ENCODE results near the gene PLLP.

DNA sequence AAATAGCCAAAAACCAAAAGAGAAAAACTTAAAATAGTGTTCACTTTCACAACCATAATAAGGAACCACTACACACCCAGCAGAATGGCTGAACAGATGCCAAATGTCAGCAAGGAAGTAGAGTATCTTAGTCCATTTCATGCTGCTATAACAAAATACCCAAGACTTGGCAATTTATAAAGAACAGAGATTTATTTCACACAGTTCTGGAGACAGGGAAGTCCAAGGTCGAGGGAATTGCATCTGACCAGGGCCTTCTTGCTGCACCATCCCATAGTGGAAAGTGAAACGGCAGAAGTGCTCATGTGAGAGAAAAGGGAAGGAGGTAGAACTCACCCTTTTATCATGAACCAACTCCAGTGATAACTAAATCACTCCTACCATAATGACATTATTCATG lies 40.3 kb upstream of the PLLP start:
- TF ChIP-seq, protein P1, sequence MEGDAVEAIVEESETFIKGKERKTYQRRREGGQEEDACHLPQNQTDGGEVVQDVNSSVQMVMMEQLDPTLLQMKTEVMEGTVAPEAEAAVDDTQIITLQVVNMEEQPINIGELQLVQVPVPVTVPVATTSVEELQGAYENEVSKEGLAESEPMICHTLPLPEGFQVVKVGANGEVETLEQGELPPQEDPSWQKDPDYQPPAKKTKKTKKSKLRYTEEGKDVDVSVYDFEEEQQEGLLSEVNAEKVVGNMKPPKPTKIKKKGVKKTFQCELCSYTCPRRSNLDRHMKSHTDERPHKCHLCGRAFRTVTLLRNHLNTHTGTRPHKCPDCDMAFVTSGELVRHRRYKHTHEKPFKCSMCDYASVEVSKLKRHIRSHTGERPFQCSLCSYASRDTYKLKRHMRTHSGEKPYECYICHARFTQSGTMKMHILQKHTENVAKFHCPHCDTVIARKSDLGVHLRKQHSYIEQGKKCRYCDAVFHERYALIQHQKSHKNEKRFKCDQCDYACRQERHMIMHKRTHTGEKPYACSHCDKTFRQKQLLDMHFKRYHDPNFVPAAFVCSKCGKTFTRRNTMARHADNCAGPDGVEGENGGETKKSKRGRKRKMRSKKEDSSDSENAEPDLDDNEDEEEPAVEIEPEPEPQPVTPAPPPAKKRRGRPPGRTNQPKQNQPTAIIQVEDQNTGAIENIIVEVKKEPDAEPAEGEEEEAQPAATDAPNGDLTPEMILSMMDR (IDR thresholded peaks at IDR 0.05 in 2 of 3, conservative IDR thresholded peaks at IDR 0.05 in 1 of 3; ENCODE audit: borderline replicate concordance in 1 of 3, insufficient read depth in 1 of 3, low read depth in 2 of 3, low read length in 2 of 3): no peak
- TF ChIP-seq POLR2A (IDR thresholded peaks at IDR 0.05; ENCODE audit: borderline replicate concordance, extremely low read depth, insufficient read depth, insufficient read length) (no peak), EZH2 (IDR thresholded peaks at IDR 0.05) (no peak), RAD21 (IDR thresholded peaks at IDR 0.05; ENCODE audit: low read depth) (no peak), SP1 (IDR thresholded peaks at IDR 0.05; ENCODE audit: low read depth) (no peak), EZH2phosphoT487 (IDR thresholded peaks at IDR 0.05; ENCODE audit: borderline replicate concordance) (no peak), POLR2AphosphoS5 (IDR thresholded peaks at IDR 0.05; ENCODE audit: low read depth, low read length) (no peak), FOSL1 (IDR thresholded peaks at IDR 0.05; ENCODE audit: low read depth) (no peak), ELF1 (IDR thresholded peaks at IDR 0.05; ENCODE audit: borderline replicate concordance, low read depth) (no peak), ZFX (IDR thresholded peaks at IDR 0.05) (no peak)
